ENCODE measurements around the gene ZCCHC2.

DNA sequence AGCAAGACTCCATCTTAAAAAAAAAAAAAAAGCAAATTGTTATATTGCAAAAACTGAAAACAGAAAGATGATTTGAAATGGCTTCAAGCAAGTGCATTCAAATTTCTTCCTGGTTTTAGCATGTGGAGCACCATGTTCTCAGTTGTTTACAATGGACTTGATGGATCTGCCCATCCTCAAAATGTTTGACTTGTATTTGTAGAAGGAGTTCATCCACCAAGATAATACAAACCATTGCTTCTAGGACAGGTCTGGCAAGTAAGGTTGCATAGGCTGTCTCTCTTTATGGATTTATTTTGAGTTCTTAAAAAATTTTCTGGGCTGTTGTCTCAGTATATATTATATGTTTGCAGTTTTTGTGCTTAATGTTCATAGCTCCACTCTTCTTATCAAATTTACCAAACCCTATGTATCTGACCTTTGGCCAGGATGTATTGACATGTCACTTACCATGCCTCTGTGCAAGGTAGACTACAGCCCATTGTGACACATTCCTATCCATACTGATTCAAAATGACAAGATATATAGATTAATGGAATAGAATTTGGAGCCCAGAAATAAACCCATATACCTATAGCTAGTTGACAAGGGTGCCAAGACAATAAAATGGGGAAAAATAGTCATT is 21.7 kb upstream of the ZCCHC2 start:
- TF ChIP-seq POLR2AphosphoS5 (IDR thresholded peaks at IDR 0.05): no peak
- no peak for TF ChIP-seq EP300 (IDR thresholded peaks at IDR 0.05)

All from sigmoid colon (tissue), 4 donors.